HCT116 (cell line): Measurements from ENCODE around the gene DYNC1LI1. TPM values are rescaled to one million over a fixed set of nuclear protein-coding genes. Genes with fewer than 3 reads are reported as not detected.

ENCODE experiments used
- ATAC-seq: fragments of 200-7000 bp; cut with Tn5 transposase; 2 replicates; pipeline ENCODE4 v1.9.1; 2020; ENCODE audit warnings: mild to moderate bottlenecking, moderate library complexity
- BruUV-seq: library from RNA; stranded (reverse); fragments of 400-500 nt; replicated peaks from 2 replicates; lab custom pipeline; 2021; lab: Mats Ljungman, UMichigan
- CTCF ChIA-PET: fragments of 300-600 bp; sonication (Branson Sonifier 250); formaldehyde crosslinking; loops from one replicate; lab custom pipeline; 2021; ENCODE audit warnings: antibody characterized with exemption; lab: Charles Lee
- POLR2A ChIA-PET: fragments of 300-600, 350-600 bp; sonication (Branson Sonifier 250); formaldehyde crosslinking; loops from one replicate; lab custom pipeline; 2021; ENCODE audit warnings: antibody characterized with exemption; lab: Charles Lee
- RAD21 ChIA-PET, 2 experiments: fragments of 300-600 bp; sonication (Branson Sonifier 250); formaldehyde crosslinking; loops; one replicate each; lab custom pipeline; 2023; ENCODE audit warnings: low total read pairs in 2 of 2; ENCODE audit not compliant: uncharacterized antibody in 2 of 2, unreplicated experiment in 2 of 2, low non-redundant PET in 1 of 2; lab: Charles Lee
- DNase-seq: peaks from one replicate; pipeline ENCODE4 v3.0.0-alpha.2; 2010; ENCODE audit warnings: low read depth, low spot score
- H2AFZ ChIP-seq: fragments of 200-600 bp; shearing (Covaris generic), sonication (generic); 2 replicates; pipeline ENCODE4 v1.6.1; 2017; ENCODE audit warnings: low read depth, mixed run types, mixed read lengths, antibody characterized with exemption, low read length; ENCODE audit not compliant: poor library complexity, severe bottlenecking
- H3K27ac ChIP-seq: 2 replicates; pipeline ENCODE4 v1.5.1; 2012; ENCODE audit warnings: low read depth, low read length
- H3K27me3 ChIP-seq: fragments of 200-600 bp; sonication (generic); 2 replicates; pipeline ENCODE4 v1.6.1; 2016; ENCODE audit warnings: mixed run types, low read length, mixed read lengths; ENCODE audit not compliant: insufficient read depth
- H3K36me3 ChIP-seq, 2 experiments: fragments of 200-500 bp in 1 of 2; fragments of 200-600 bp in 1 of 2; sonication (Bioruptor generic) in 1 of 2; sonication (generic) in 1 of 2; 2 replicates each; pipeline versions ENCODE4 v1.5.1 to v1.6.1; 2014 to 2016; ENCODE audit warnings: low read length in 2 of 2, inconsistent platforms in 1 of 2, mixed read lengths in 1 of 2, mixed run types in 1 of 2; ENCODE audit not compliant: insufficient read depth in 2 of 2, control insufficient read depth in 1 of 2
- H3K4me1 ChIP-seq, 2 experiments: fragments of 200-600 bp in 1 of 2; sonication (generic) in 1 of 2; 2 replicates each; pipeline versions ENCODE4 v1.5.1 to v1.6.1; 2012 to 2017; ENCODE audit warnings: low read length in 2 of 2, inconsistent platforms in 1 of 2, mild to moderate bottlenecking in 1 of 2, mixed read lengths in 1 of 2, mixed run types in 1 of 2, moderate library complexity in 1 of 2; ENCODE audit not compliant: insufficient read depth in 2 of 2, control insufficient read depth in 1 of 2
- H3K4me2 ChIP-seq: fragments of 200-600 bp; sonication (generic); 2 replicates; pipeline ENCODE4 v1.6.1; 2017; ENCODE audit warnings: mixed run types, low read length, mixed read lengths
- H3K4me3 ChIP-seq, 2 experiments: fragments of 200-600 bp in 1 of 2; sonication (generic) in 1 of 2; replicated peaks in 1 of 2; 2 replicates each; pipeline ENCODE4 v1.5.1; 2011 to 2016; ENCODE audit warnings: low read length in 2 of 2, control low read depth in 1 of 2, low read depth in 1 of 2, mild to moderate bottlenecking in 1 of 2, mixed read lengths in 1 of 2, mixed run types in 1 of 2
- H3K79me2 ChIP-seq: fragments of 200-600 bp; sonication (generic); 2 replicates; pipeline ENCODE4 v1.6.1; 2017; ENCODE audit warnings: mild to moderate bottlenecking, mixed run types, low read length, moderate library complexity, mixed read lengths; ENCODE audit not compliant: insufficient read depth
- H3K9ac ChIP-seq: fragments of 200-600 bp; sonication (generic); 2 replicates; pipeline ENCODE4 v1.6.1; 2016; ENCODE audit warnings: low read length, mixed read lengths
- H3K9me2 ChIP-seq: fragments of 200-600 bp; sonication (generic), shearing (Covaris generic); 2 replicates; pipeline ENCODE4 v1.6.1; 2017; ENCODE audit warnings: mixed run types, mild to moderate bottlenecking, moderate library complexity; ENCODE audit not compliant: insufficient read depth
- H3K9me3 ChIP-seq, 2 experiments: fragments of 200-500 bp in 1 of 2; fragments of 200-600 bp in 1 of 2; sonication (Bioruptor generic) in 1 of 2; sonication (generic) in 1 of 2; 2 replicates each; pipeline ENCODE4 v1.6.1; 2014 to 2017; ENCODE audit warnings: low read length in 2 of 2, mixed read lengths in 2 of 2, inconsistent platforms in 1 of 2, low read depth in 1 of 2, mild to moderate bottlenecking in 1 of 2, mixed run types in 1 of 2, moderate library complexity in 1 of 2; ENCODE audit not compliant: control insufficient read depth in 1 of 2, insufficient read depth in 1 of 2
- H4K20me1 ChIP-seq: fragments of 200-600 bp; sonication (generic), shearing (Covaris generic); 2 replicates; pipeline ENCODE4 v1.6.1; 2017; ENCODE audit warnings: mixed run types, mild to moderate bottlenecking, moderate library complexity; ENCODE audit not compliant: insufficient read depth
- ATF3 ChIP-seq: IDR thresholded peaks from 2 replicates; pipeline ENCODE4 v1.6.1; 2012
- CBX3 ChIP-seq: IDR thresholded peaks from 2 replicates; pipeline ENCODE4 v1.6.1; 2012; ENCODE audit warnings: low read depth
- CTCF ChIP-seq, 3 experiments: fragments of 200-600 bp in 1 of 3; sonication (generic) in 1 of 3; IDR thresholded peaks in 2 of 3; conservative IDR thresholded peaks in 1 of 3; 2 replicates each; pipeline ENCODE4 v1.5.1; 2012 to 2017; ENCODE audit warnings: low read depth in 2 of 3, low read length in 2 of 3, antibody characterized with exemption in 1 of 3, borderline replicate concordance in 1 of 3, control low read depth in 1 of 3, mild to moderate bottlenecking in 1 of 3, mixed read lengths in 1 of 3, mixed run types in 1 of 3, moderate library complexity in 1 of 3; ENCODE audit not compliant: insufficient read depth in 1 of 3
- EGR1 ChIP-seq: IDR thresholded peaks from 2 replicates; pipeline ENCODE4 v1.6.1; 2012; ENCODE audit warnings: low read depth
- ELF1 ChIP-seq: IDR thresholded peaks from 2 replicates; pipeline ENCODE4 v1.6.1; 2012; ENCODE audit warnings: low read depth, borderline replicate concordance
- EZH2 ChIP-seq: fragments of 200-600 bp; sonication (generic); IDR thresholded peaks from 2 replicates; pipeline ENCODE4 v1.6.1; 2017; ENCODE audit warnings: antibody characterized with exemption, mixed run types
- JUND ChIP-seq: IDR thresholded peaks from 2 replicates; pipeline ENCODE4 v1.6.1; 2012
- MAX ChIP-seq: IDR thresholded peaks from 2 replicates; pipeline ENCODE4 v1.6.1; 2012
- POLR2A ChIP-seq: IDR thresholded peaks from 2 replicates; pipeline ENCODE4 v1.7.0; 2011; ENCODE audit warnings: borderline replicate concordance; ENCODE audit not compliant: insufficient read depth, insufficient read length; ENCODE audit errors: extremely low read depth
- SIN3A ChIP-seq: IDR thresholded peaks from 2 replicates; pipeline ENCODE4 v1.6.1; 2012; ENCODE audit warnings: low read depth
- SP1 ChIP-seq: IDR thresholded peaks from 2 replicates; pipeline ENCODE4 v1.6.1; 2012; ENCODE audit warnings: low read depth
- SRF ChIP-seq: IDR thresholded peaks from 2 replicates; pipeline ENCODE4 v1.6.1; 2012; ENCODE audit warnings: low read depth
- TCF7L2 ChIP-seq: IDR thresholded peaks from 2 replicates; pipeline ENCODE4 v1.7.0; 2011; ENCODE audit warnings: borderline replicate concordance, inconsistent platforms; ENCODE audit not compliant: insufficient read depth, insufficient read length; ENCODE audit errors: extremely low read depth
- ZBTB33 ChIP-seq: IDR thresholded peaks from 2 replicates; pipeline ENCODE4 v1.6.1; 2011; ENCODE audit warnings: mild to moderate bottlenecking, low read length, moderate library complexity; ENCODE audit not compliant: insufficient replicate concordance; ENCODE audit errors: extremely low read depth
- ZNF274 ChIP-seq: fragments of 200-500 bp; sonication (Bioruptor generic); IDR thresholded peaks from 2 replicates; pipeline ENCODE4 v1.6.1; 2014; ENCODE audit warnings: mild to moderate bottlenecking, low read depth, low read length, inconsistent platforms
- intact Hi-C: fragments of 100-400 bp; cut with micrococcal nuclease; formaldehyde crosslinking; loops from 2 replicates; pipeline ENCODE4 v1.10.0; 2022
- total RNA-seq: library from RNA; stranded (reverse); gene quantifications from one replicate; pipeline ENCODE4 v1.2.1, GENCODE V29; 2021; ENCODE audit not compliant: unreplicated experiment

DYNC1LI1 gene
- total RNA-seq, 1 experiment from 2014 or later: 39.4 TPM

GRCh38 chr3:32545305-32545704 is 25.4 kb downstream of the DYNC1LI1 start:
- Histone ChIP-seq H3K4me2 (no peak overlapping the region), H3K4me3 (no peak overlapping the region), H3K27ac (no peak overlapping the region), H3K9me3 (no peaks in the 10 kb centered on the region), H3K36me3 (no peaks in the 10 kb centered on the region), H3K79me2 (peaks cover 69% of the 10 kb centered on the region), H3K9ac (no peak overlapping the region), H4K20me1 (peaks cover 4% of the 10 kb centered on the region; the same call in 1 of the 2 replicates), H2AFZ (no peak overlapping the region), H3K4me1 (peaks cover 8 to 11% of the 10 kb centered on the region in 2 experiments), H3K27me3 (no peaks in the 10 kb centered on the region), H3K9me2 (no peaks in the 10 kb centered on the region)
- POLR2A ChIA-PET: no interaction called here
- intact Hi-C loops: no loop called here
- no peak for TF ChIP-seq MAX
- TF ChIP-seq ZNF274: no peak
- TF ChIP-seq SRF: no peak
- TF ChIP-seq ZBTB33: no peak
- CTCF ChIA-PET: no interaction called here
- RAD21 ChIA-PET: no interaction called here
- no peak for DNase-seq
- no peak for ATAC-seq
- no TSS peak for BruUV-seq

- ChIA-PET RAD21 (no interaction called here), CTCF (no interaction called here), POLR2A (no interaction called here)
- BruUV-seq: no TSS peak
- Histone ChIP-seq H4K20me1 (peaks cover 4% of the 10 kb centered on the region; the same call in 1 of the 2 replicates), H2AFZ (no peak overlapping the region), H3K9me2 (no peaks in the 10 kb centered on the region), H3K9ac (no peak overlapping the region), H3K9me3 (no peaks in the 10 kb centered on the region), H3K79me2 (peaks cover 64% of the 10 kb centered on the region), H3K27ac (no peak overlapping the region), H3K4me2 (no peak overlapping the region), H3K27me3 (no peaks in the 10 kb centered on the region), H3K4me3 (no peak overlapping the region), H3K4me1 (peaks cover 8 to 11% of the 10 kb centered on the region in 2 experiments), H3K36me3 (no peaks in the 10 kb centered on the region)
- no peak for DNase-seq
- ATAC-seq: no peak
- intact Hi-C loops: no loop called here
- TF ChIP-seq ATF3 (no peak), EZH2 (no peak), SRF (no peak), CBX3 (no peak), TCF7L2 (no peak), ZBTB33 (no peak), SP1 (no peak), CTCF (IDR thresholded peaks at IDR 0.05 in 2 of 3, conservative IDR thresholded peaks at IDR 0.05 in 1 of 3; ENCODE audit: borderline replicate concordance in 1 of 3, insufficient read depth in 1 of 3, low read depth in 2 of 3, low read length in 2 of 3) (no peak), ELF1 (no peak), EGR1 (no peak), JUND (no peak), POLR2A (no peak), SIN3A (no peak)
Observed at GRCh38 chr3:32544894-32545293, 25.8 kb downstream of the DYNC1LI1 start.
